Chondrocyte (in vitro differentiated cells): ENCODE measurements around the gene MEX3C. TPM values are rescaled to one million over a fixed set of nuclear protein-coding genes. Genes with fewer than 3 reads are reported as not detected.

Experiments used
- DNase-seq: peaks from one replicate; pipeline ENCODE4 v3.0.0; 2021; ENCODE audit warnings: mixed read lengths, low spot score
- H3K27ac Mint-ChIP-seq: one replicate; pipeline ENCODE4 v1.8.0; 2021; ENCODE audit warnings: mild to moderate bottlenecking, moderate library complexity, mixed read lengths; ENCODE audit not compliant: unreplicated experiment
- H3K27me3 Mint-ChIP-seq: 2 replicates; pipeline ENCODE4 v1.8.0; 2021; ENCODE audit warnings: low read depth, mixed read lengths
- H3K36me3 Mint-ChIP-seq: 2 replicates; pipeline ENCODE4 v1.8.0; 2021; ENCODE audit warnings: low read depth, mixed read lengths
- H3K4me1 Mint-ChIP-seq: 2 replicates; pipeline ENCODE4 v1.8.0; 2021; ENCODE audit warnings: low read depth, mild to moderate bottlenecking, mixed read lengths
- H3K4me3 Mint-ChIP-seq: one replicate; pipeline ENCODE4 v1.8.0; 2021; ENCODE audit warnings: mild to moderate bottlenecking, moderate library complexity, mixed read lengths; ENCODE audit not compliant: unreplicated experiment
- H3K9me3 Mint-ChIP-seq: 2 replicates; pipeline ENCODE4 v1.8.0; 2021; ENCODE audit warnings: low read depth, mixed read lengths
- CTCF ChIP-seq: fragments of 200-600 bp; sonication (generic); IDR thresholded peaks from 2 replicates; pipeline ENCODE4 v1.5.0; 2021; ENCODE audit warnings: antibody characterized with exemption, mild to moderate bottlenecking, moderate library complexity
- total RNA-seq: library from RNA; stranded (reverse); gene quantifications from 3 replicates; pipeline ENCODE4 v1.2.1, GENCODE V29; 2021

The MEX3C gene
- total RNA-seq, 1 donor from 2014 or later = 49.0 TPM

GRCh38 chr18:51195086-51195450 is 2.4 kb downstream of the MEX3C start:
- H3K4me1 Mint-ChIP-seq = peaks cover 50% of the 10 kb centered on the region
- no peak for DNase-seq
- TF ChIP-seq CTCF = no peak
- no peaks in the 10 kb centered on the region for H3K9me3 Mint-ChIP-seq
- H3K4me3 Mint-ChIP-seq = peak overlapping the region; percentile 94
- H3K27ac Mint-ChIP-seq = peak overlapping the region; percentile 80
- H3K36me3 Mint-ChIP-seq = no peaks in the 10 kb centered on the region
- no peaks in the 10 kb centered on the region for H3K27me3 Mint-ChIP-seq

DNA sequence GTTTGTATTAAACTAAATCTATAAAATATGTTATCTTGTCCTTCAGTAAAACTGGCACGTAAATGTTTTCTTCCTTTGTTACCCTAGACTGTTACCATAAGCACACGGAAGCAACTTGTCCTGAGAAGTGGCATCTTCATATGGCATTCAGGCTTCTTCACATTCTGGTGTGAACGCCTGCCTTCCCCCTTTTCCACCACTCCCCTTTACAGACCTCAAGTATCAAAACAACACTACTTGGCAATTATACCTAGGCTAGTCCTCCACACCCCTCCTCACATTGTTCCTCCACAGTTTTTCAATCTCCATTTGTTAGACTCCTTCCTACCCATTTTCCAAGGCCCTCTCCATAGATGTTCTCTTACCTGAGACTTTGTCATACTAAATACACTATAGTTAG is 2.9 kb downstream of the MEX3C start:
- no peak for TF ChIP-seq CTCF
- H3K36me3 Mint-ChIP-seq = no peaks in the 10 kb centered on the region
- DNase-seq = no peak
- peaks cover 53% of the 10 kb centered on the region for H3K4me1 Mint-ChIP-seq
- H3K27ac Mint-ChIP-seq = peak overlapping the region; percentile 80
- H3K27me3 Mint-ChIP-seq = no peaks in the 10 kb centered on the region
- H3K9me3 Mint-ChIP-seq = no peaks in the 10 kb centered on the region
- peak overlapping the region; percentile 94 for H3K4me3 Mint-ChIP-seq

DNA sequence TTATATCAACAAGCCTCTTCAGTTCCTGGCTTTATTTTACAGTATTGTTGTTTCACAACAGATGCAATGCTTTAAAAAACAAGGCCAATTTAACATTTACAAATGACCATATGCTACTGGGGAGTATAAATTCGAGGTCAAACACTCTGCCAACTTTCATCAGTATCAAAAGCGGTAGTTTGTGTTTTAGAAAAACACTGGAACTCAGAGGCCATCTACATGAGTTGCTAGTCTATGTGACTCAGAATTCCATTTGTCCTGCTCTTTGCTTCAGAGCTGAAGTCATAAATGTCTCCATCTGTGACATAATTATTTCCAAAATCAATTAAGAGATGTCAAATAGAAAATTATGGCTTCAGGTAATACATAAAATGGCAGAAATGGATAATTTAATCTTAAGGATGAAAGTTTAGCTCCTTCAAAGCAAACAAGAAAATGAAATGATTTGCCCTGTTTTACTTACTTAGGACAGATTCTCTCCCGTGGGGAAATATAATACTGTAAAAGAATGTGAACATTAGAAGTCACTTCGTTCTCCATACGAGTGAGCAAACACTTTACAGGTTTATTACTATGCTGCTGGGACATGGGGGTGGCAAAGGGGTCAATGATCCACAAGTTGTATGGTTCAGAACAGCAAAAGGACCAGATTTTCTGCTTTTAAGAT is 3.7 kb downstream of the MEX3C start:
- peaks cover 57% of the 10 kb centered on the region for H3K4me1 Mint-ChIP-seq
- H3K36me3 Mint-ChIP-seq = no peaks in the 10 kb centered on the region
- no peak for DNase-seq
- peak overlapping the region; percentile 94 for H3K27ac Mint-ChIP-seq
- no peaks in the 10 kb centered on the region for H3K27me3 Mint-ChIP-seq
- no peak for TF ChIP-seq CTCF
- peak overlapping the region; percentile 46 for H3K4me3 Mint-ChIP-seq
- no peaks in the 10 kb centered on the region for H3K9me3 Mint-ChIP-seq

DNA sequence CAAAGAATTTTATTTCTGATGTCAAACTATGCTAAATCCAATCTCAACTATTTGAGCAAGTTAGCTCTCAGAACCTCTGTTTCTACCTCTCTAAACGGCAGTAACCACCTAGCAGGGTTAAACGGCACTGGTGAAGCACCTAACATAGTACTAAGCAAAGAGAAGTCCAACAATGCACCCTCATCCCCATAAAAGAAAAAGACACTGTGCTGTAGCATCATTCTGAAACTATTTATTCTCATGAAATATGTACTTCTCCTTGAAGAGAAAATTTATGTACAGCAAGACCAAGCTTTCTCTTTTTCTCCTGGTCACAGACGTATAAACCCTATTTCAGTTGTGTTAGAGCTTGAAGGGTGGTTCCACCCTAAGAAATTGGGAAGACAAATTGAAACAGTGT is 4.8 kb downstream of the MEX3C start:
- Mint-ChIP-seq H3K36me3 (no peaks in the 10 kb centered on the region), H3K27me3 (no peaks in the 10 kb centered on the region), H3K9me3 (no peaks in the 10 kb centered on the region), H3K4me3 (peak overlapping the region; percentile 13), H3K27ac (peak overlapping the region; percentile 88), H3K4me1 (peaks cover 61% of the 10 kb centered on the region)
- DNase-seq = no peak
- no peak for TF ChIP-seq CTCF

DNA sequence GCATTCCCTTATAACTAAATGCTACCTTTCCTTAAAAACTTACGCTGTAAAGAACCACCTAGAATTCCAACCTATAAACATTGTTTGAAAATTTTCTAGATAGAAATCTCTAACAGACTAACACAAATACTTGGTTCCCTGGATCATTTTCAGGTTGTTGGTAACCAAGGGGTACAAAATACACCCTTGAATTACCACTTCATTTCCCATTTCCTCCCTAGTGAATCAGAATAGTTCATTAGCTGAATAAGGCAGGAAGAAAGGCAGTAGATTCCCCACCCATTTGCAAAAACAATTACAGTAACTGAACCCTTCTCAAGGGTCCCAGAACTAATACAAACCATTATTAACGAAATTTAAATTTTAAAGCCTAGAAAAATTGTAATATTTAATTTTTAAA is 5.5 kb downstream of the MEX3C start:
- Mint-ChIP-seq H3K4me1 (peaks cover 65% of the 10 kb centered on the region), H3K36me3 (no peaks in the 10 kb centered on the region), H3K9me3 (no peaks in the 10 kb centered on the region), H3K4me3 (no peak overlapping the region), H3K27ac (peak overlapping the region; percentile 22), H3K27me3 (no peaks in the 10 kb centered on the region)
- DNase-seq = no peak
- no peak for TF ChIP-seq CTCF
